ENCODE data around the gene AATF. TPM values are rescaled to one million over a fixed set of nuclear protein-coding genes. Genes with fewer than 3 reads are reported as not detected.

The AATF gene
- total RNA-seq, 1 donor from 2014 or later = 25.0 TPM

- Mint-ChIP-seq H3K27ac (ENCODE audit: unreplicated experiment) (no peak overlapping the region), H3K4me1 (ENCODE audit: unreplicated experiment) (peaks cover 8% of the 10 kb centered on the region), H3K36me3 (ENCODE audit: low read depth, unreplicated experiment) (no peaks in the 10 kb centered on the region), H3K27me3 (ENCODE audit: unreplicated experiment) (peaks cover 11% of the 10 kb centered on the region), H3K4me3 (ENCODE audit: unreplicated experiment) (no peak overlapping the region), H3K9me3 (ENCODE audit: unreplicated experiment) (no peaks in the 10 kb centered on the region)
- DNase-seq (ENCODE audit: low spot score) = no peak
- no peak for TF ChIP-seq CTCF (IDR thresholded peaks at IDR 0.05; ENCODE audit: unreplicated experiment)
These were observed 117.0 kb downstream of the AATF start for GRCh38 chr17:37065486-37066321.

- no peak for TF ChIP-seq CTCF (IDR thresholded peaks at IDR 0.05; ENCODE audit: unreplicated experiment)
- Mint-ChIP-seq H3K9me3 (ENCODE audit: unreplicated experiment) (no peaks in the 10 kb centered on the region), H3K4me3 (ENCODE audit: unreplicated experiment) (no peak overlapping the region), H3K4me1 (ENCODE audit: unreplicated experiment) (peaks cover 8% of the 10 kb centered on the region), H3K27ac (ENCODE audit: unreplicated experiment) (no peak overlapping the region), H3K36me3 (ENCODE audit: low read depth, unreplicated experiment) (no peaks in the 10 kb centered on the region), H3K27me3 (ENCODE audit: unreplicated experiment) (peaks cover 11% of the 10 kb centered on the region)
- DNase-seq (ENCODE audit: low spot score) = no peak
These were observed 117.8 kb downstream of the AATF start for GRCh38 chr17:37066322-37067255.

GRCh38 chr17:37067555-37068111 is 118.9 kb downstream of the AATF start:
- H3K9me3 Mint-ChIP-seq (ENCODE audit: unreplicated experiment) = no peaks in the 10 kb centered on the region
- no peak for TF ChIP-seq CTCF (IDR thresholded peaks at IDR 0.05; ENCODE audit: unreplicated experiment)
- no peak overlapping the region for H3K27ac Mint-ChIP-seq (ENCODE audit: unreplicated experiment)
- no peak overlapping the region for H3K4me3 Mint-ChIP-seq (ENCODE audit: unreplicated experiment)
- H3K4me1 Mint-ChIP-seq (ENCODE audit: unreplicated experiment) = peaks cover 2% of the 10 kb centered on the region
- H3K36me3 Mint-ChIP-seq (ENCODE audit: low read depth, unreplicated experiment) = no peaks in the 10 kb centered on the region
- H3K27me3 Mint-ChIP-seq (ENCODE audit: unreplicated experiment) = peaks cover 6% of the 10 kb centered on the region
- DNase-seq (ENCODE audit: low spot score) = no peak

GRCh38 chr17:37068266-37068665 is 119.5 kb downstream of the AATF start:
- Mint-ChIP-seq H3K36me3 (ENCODE audit: low read depth, unreplicated experiment) (no peaks in the 10 kb centered on the region), H3K4me3 (ENCODE audit: unreplicated experiment) (no peak overlapping the region), H3K27me3 (ENCODE audit: unreplicated experiment) (peaks cover 6% of the 10 kb centered on the region), H3K27ac (ENCODE audit: unreplicated experiment) (no peak overlapping the region), H3K9me3 (ENCODE audit: unreplicated experiment) (no peaks in the 10 kb centered on the region), H3K4me1 (ENCODE audit: unreplicated experiment) (no peaks in the 10 kb centered on the region)
- no peak for DNase-seq (ENCODE audit: low spot score)
- no peak for TF ChIP-seq CTCF (IDR thresholded peaks at IDR 0.05; ENCODE audit: unreplicated experiment)
